Measurements from ENCODE around the gene DIPK1A. TPM values are rescaled to one million over a fixed set of nuclear protein-coding genes. Genes with fewer than 3 reads are reported as not detected.

Gene DIPK1A
- polyA plus RNA-seq, 2 of the 4 experiments (the other 2 are of a cell fraction), result 12.4 to 21.1 TPM

GRCh38 chr1:93007941-93008577, 46.8 kb upstream of the DIPK1A start (continued):
- TF ChIP-seq HOXA7 (CRISPR knock-in tag; IDR thresholded peaks at IDR 0.05) (no peak), CBX8 (IDR thresholded peaks at IDR 0.05) (no peak), MYC (IDR thresholded peaks at IDR 0.05; ENCODE audit: borderline replicate concordance, low read length) (no peak)

- Histone ChIP-seq H3K27ac (no peak overlapping the region), H3K4me2 (no peak overlapping the region), H3K9me3 (no peaks in the 10 kb centered on the region), H3K4me1 (no peaks in the 10 kb centered on the region), H3K4me3 (no peak overlapping the region)
- DNase-seq (ENCODE audit: low read depth in 1 of 2, low spot score in 1 of 2) (no peak), FAIRE-seq (no peak), ATAC-seq (no peak)
- ChIA-PET CTCF (interaction anchor here (4.3 kb wide), 1 partner anchor 11 kb away, joined by 36 read pairs; no protein-coding TSS in a partner anchor), POLR2A (no interaction called here)
- no peak for TF ChIP-seq MAX (IDR thresholded peaks at IDR 0.05)
- no peak for TF ChIP-seq RAD21 (conservative IDR thresholded peaks at IDR 0.05 in 1 of 2, IDR thresholded peaks at IDR 0.05 in 1 of 2)
- no peak for TF ChIP-seq POLR2AphosphoS2 (conservative IDR thresholded peaks at IDR 0.05; ENCODE audit: low read length)
- TF ChIP-seq JUN (IDR thresholded peaks at IDR 0.05), result no peak
- no peak for TF ChIP-seq KDM1A (IDR thresholded peaks at IDR 0.05; ENCODE audit: low read depth)
- TF ChIP-seq CHD4 (IDR thresholded peaks at IDR 0.05; ENCODE audit: borderline replicate concordance), result no peak
- TF ChIP-seq TFCP2L1 (CRISPR knock-in tag; IDR thresholded peaks at IDR 0.05), result no peak
- TF ChIP-seq CTCF (IDR thresholded peaks at IDR 0.05), result no peak
- no peak for TF ChIP-seq EHF (CRISPR knock-in tag; IDR thresholded peaks at IDR 0.05)
- WGBS (ENCODE audit: missing lambda C conversion rate), result 86% methylated on average over 1 of the region's 1 CpG
These were observed 44.0 kb upstream of the DIPK1A start for GRCh38 chr1:93005252-93005598.

GRCh38 chr1:93004566-93005251, 43.4 kb upstream of the DIPK1A start:
- CTCF ChIA-PET, result interaction anchor here (1.2 to 4.3 kb wide), 3 partner anchors 11 to 145 kb away, joined by 3 to 36 read pairs (median 6); no protein-coding TSS in a partner anchor
- TF ChIP-seq SREBF2 (IDR thresholded peaks at IDR 0.05) (no peak), PHF8 (IDR thresholded peaks at IDR 0.05; ENCODE audit: borderline replicate concordance, low read depth) (no peak), REST (IDR thresholded peaks at IDR 0.05) (no peak), ZC3H11A (IDR thresholded peaks at IDR 0.05) (no peak), CBX8 (IDR thresholded peaks at IDR 0.05) (no peak), EHF (CRISPR knock-in tag; IDR thresholded peaks at IDR 0.05) (no peak), PBX3 (IDR thresholded peaks at IDR 0.05) (no peak), USF2 (IDR thresholded peaks at IDR 0.05) (no peak), CHD4 (IDR thresholded peaks at IDR 0.05; ENCODE audit: borderline replicate concordance) (no peak), MYC (IDR thresholded peaks at IDR 0.05; ENCODE audit: borderline replicate concordance, low read length) (no peak), ZNF302 (CRISPR knock-in tag; IDR thresholded peaks at IDR 0.05) (no peak), FOXS1 (CRISPR knock-in tag; IDR thresholded peaks at IDR 0.05) (no peak), EP300 (IDR thresholded peaks at IDR 0.05) (no peak), JUNB (IDR thresholded peaks at IDR 0.05) (no peak), POLR2A (IDR thresholded peaks at IDR 0.05; ENCODE audit: low read length) (no peak)
- Histone ChIP-seq H3K4me3 (no peak overlapping the region), H3K4me2 (no peak overlapping the region), H3K4me1 (no peaks in the 10 kb centered on the region), H3K9me3 (no peaks in the 10 kb centered on the region), H3K27ac (no peak overlapping the region)
- FAIRE-seq, result no peak
- WGBS (ENCODE audit: missing lambda C conversion rate), result 69% methylated on average over 5 of the region's 5 CpGs
- DNase-seq (ENCODE audit: low read depth in 1 of 2, low spot score in 1 of 2), result no peak
- POLR2A ChIA-PET, result no interaction called here
- no peak for ATAC-seq
